Activated T-cell treated with anti-CD3 and anti-CD28 coated beads for 48 hours (primary cell): ENCODE data around the gene PRAMEF9.
"Not testable (repeated sequence)": the region's sequence is repeated elsewhere in the genome, so short reads cannot be mapped to it uniquely, and the experiment has no call there.

Experiments
- DNase-seq: peaks from one replicate; pipeline ENCODE4 v3.0.0-alpha.2; 2020; ENCODE audit warnings: low read depth

PRAMEF9 gene

GRCh38 chr1:13171548-13171947 is at the start of gene PRAMEF9:
TSS of gene PRAMEF9 (plus strand) at chr1:13171848. CDS start at chr1:13175281, 3,433 bp downstream.
- not testable (repeated sequence) for DNase-seq

DNA sequence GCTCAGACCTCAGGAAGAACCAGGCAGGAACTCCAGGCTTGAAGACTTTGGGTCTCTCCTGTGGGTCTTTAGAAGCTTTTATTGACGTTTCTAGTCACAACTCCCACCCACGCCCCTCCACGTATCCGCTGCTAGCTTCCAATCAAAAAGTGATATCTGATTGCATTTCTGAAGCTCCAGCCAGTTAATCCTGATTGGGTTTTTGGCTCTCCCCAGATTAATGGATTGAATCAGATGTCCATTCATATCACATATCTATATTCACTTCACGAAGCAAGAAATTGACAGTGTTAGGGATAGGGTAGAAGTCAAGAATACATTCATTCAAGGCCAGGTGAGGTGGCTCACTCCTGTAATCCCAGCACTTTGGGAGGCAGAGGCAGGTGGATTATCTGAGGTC is 15.7 kb upstream of the PRAMEF9 start, which contains the start of gene PRAMEF26:
Gene PRAMEF26, minus strand, starts transcription at position 101 of the 400 bp plus-strand sequence. CDS start 2,914 bp downstream, outside the sequence.
- not testable (repeated sequence) for DNase-seq

- not testable (repeated sequence) for DNase-seq
These were observed 6.1 kb upstream of the PRAMEF9 start, which contains the start of gene HNRNPCL4 for GRCh38 chr1:13165531-13165930. TSS of gene HNRNPCL4 (minus strand) at chr1:13165631. CDS start at chr1:13165467, 164 bp downstream.

DNA sequence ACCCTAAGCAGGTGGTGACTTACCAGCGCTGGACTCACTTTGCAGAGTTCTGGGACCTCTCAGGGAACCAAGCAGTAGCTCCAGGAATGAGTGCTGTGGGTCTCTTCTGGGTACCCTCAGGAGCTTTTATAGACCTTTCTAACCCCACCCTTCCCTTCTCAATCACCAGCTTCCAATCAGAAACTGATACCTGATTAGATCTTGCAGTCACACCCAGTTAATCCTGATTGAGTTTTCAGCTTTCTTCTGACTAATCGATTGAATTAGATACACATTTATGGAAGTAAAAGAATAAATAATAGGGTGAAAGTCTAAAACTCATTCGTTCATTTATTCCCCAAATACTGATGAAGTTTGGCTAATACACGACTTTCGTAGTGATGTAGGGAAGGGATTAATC is 29.7 kb downstream of the PRAMEF9 start, which contains the start of gene PRAMEF13:
Gene PRAMEF13, minus strand, starts transcription at position 101 of the 400 bp plus-strand sequence. CDS start 1,820 bp downstream, outside the sequence.
- DNase-seq, result not testable (repeated sequence)

DNA sequence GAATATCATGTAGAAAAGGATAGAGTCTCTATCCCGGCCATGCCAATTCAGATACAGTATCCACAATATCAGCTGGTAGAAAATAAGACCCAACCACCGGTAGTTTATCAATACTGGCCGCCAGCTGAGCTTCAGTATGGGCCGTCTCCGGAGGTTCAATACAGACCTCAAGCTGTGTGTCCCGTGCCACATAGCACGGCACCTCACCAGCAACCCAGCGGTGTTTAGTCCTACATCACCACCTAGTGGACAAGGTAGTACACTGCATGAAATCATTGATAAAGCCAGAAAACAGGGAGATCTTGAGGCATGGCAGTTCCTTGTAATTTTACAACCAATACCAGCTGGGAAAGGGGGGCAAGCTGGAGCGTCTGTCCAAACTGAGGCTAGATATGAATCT is 37.1 kb downstream of the PRAMEF9 start:
- DNase-seq, result not testable (repeated sequence)

GRCh38 chr1:13216619-13217018 is 45.0 kb downstream of the PRAMEF9 start:
- DNase-seq, result not testable (repeated sequence)

DNA sequence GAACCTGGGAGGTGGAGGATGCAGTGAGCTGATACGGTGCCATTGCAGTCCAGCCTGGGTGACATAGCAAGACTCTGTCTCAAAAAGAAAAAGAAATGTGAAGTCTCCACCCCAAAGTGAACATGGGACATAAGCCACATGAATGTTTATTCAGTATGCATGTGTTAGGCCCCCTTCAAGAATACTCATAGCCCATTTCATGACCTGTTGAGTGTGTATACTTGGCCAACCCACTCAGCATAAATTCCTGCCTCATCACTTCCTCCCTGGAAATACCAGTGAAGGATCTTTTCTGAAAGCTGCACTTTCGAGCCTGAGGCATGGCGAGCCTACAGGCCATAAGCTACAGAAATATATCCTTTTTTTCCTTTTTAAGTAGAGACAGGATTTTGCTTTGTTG is 47.6 kb downstream of the PRAMEF9 start:
- not testable (repeated sequence) for DNase-seq

DNA sequence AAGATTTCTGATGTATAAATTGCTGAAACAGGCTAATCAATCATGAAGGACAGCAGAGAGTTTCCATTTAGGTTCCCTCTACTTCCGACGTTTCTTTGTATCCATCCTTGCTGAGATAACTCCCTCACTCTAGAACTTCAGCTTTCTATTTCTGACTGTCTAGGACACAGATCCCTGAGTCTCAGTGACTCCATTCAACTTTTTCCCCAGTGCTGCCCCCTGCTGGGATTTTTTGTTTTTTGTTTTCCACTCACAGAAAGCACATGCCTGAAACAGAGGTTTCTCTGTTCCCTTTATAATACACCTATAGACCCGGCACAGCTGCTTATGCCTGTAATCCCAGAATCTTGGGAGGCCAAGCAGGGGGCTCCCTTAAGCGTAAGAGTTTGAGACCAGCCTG is 51.1 kb downstream of the PRAMEF9 start:
- DNase-seq, result not testable (repeated sequence)

GRCh38 chr1:13224480-13225060 is 52.9 kb downstream of the PRAMEF9 start:
- no peak for DNase-seq

GRCh38 chr1:13225675-13226204 is 54.1 kb downstream of the PRAMEF9 start, which contains the start of gene PRAMEF18:
TSS of gene PRAMEF18 (minus strand) at chr1:13226154. CDS start at chr1:13226106, 48 bp downstream.
- DNase-seq, result not testable (repeated sequence)

GRCh38 chr1:13227271-13228055 is 55.8 kb downstream of the PRAMEF9 start:
- DNase-seq, result not testable (repeated sequence)

DNA sequence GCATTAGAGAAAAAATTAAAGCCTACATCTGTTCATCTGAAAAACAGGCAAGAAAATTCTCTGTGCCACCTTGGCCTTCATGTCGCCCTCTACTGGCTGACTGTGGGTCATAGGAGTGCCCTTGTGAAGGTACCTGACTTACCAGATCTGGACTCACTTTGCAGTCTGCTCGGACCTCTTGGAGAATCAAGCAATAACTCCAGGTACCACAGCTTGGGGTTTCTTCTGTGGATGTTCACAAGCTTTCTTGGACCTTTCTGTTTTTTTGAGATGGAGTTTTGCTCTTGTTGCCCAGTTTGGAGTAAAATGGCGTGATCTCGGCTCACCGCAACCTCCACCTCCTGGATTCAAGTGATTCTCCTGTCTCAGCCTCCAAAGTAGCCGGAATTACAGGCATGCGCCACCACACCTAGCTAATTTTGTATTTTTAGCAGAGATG is 56.7 kb downstream of the PRAMEF9 start:
- peak; percentile 25 for DNase-seq
